IPS-NIHi11 (cell line): ENCODE measurements around the gene FADS1.

ENCODE experiments used
- DNase-seq: peaks from one replicate; pipeline ENCODE4 v3.0.0; 2012; ENCODE audit warnings: mixed read lengths, low spot score

FADS1 gene

GRCh38 chr11:61826930-61827570 lies 10.2 kb upstream of the FADS1 start:
- peak; percentile 30 for DNase-seq

DNA sequence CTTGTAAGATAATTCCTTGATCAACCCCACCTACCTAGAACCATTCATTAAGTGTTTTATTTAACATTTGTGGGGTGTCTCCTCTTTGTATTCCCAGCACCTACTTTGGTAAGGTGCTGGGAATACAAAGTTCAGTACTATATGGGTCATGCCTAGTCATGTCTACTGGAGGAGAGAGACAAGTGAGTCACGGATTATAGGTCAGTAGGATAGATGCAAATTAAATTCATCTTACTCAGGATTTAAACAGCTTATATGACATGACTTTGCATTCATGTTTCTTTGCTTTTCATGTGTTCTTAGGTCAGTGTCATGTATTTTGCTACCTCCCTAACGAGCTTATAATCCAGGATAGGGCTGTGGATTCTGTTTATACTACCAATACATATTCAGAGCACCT lies 3.4 kb upstream of the FADS1 start:
- no peak for DNase-seq

DNA sequence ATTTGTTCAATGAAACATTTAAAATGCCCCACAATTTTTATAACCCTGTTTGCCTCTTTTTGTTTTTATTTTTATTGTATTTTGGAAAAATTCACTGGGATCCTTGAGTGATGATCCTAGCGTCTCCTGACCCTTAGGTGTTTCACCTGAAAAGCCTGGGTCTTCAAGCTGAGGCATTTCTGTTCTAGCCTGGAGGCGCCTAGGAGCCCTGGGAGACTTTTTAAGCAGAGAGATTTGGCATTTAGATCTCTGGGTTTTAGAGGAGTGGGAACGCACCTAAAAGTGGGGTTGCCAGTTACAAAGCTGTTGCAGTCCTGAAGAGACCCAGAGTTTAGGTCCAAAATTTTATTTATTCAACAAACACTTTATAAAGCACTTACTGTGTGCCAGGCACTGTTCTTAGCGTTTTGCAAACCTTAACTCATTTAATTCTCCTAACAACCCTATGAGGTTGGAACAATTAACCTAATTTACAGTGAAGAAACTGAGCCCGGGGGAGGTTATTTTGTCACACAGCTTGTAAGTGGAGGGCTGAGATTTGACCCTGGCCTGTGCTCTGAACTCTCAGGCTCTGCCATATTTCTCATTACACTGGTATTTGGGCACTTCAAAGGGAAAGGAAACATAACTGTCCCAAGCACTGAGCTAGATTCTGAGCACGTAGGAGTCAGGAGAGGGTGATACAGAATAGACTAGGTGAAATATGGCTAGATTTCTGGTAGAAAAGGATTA lies 834 bp upstream of the FADS1 start:
- DNase-seq = no peak

- peak; percentile 68 for DNase-seq
Observed at GRCh38 chr11:61815790-61816735, 740 bp downstream of the FADS1 start.

DNA sequence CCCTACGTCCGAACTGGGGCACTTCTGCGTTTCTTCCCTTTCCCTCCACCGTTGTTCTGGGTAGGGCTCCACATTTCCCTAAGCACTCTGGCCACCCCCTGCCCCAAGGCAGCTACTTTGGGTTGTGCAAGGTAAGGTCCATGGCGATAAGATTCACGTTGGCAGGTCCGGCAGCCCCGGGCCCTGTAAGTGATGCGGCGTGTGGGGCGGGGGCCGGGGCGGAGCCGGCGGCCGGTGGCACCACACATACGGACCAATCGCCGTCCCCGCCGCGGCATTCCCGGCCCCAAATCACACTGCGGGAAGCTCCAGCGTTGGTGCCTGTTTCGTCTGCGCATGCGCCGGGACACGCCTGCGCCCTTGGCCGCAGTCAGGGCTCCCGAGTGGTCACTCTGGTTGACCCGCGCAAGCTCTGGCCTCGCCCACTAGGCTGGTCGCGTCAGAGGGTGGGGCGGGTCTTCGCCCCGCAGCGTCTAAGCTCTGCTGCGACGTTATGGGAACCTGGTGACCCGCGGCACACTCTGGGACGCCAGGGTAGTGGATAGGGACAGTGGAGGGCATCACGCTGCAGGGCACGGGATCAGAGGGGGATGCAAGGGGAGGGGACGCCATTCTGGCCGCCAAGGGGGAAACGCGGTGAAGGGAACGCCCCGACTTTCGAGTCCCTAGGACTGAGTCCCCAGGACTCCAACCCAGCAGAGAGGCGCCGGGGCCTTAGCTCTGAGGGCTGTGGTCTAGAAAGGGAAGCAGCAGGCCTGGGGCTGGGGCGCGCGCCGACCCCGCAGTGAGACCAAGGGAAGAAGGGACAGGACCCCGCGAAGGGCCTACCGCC lies 1.6 kb downstream of the FADS1 start:
- peak; percentile 97 for DNase-seq

DNA sequence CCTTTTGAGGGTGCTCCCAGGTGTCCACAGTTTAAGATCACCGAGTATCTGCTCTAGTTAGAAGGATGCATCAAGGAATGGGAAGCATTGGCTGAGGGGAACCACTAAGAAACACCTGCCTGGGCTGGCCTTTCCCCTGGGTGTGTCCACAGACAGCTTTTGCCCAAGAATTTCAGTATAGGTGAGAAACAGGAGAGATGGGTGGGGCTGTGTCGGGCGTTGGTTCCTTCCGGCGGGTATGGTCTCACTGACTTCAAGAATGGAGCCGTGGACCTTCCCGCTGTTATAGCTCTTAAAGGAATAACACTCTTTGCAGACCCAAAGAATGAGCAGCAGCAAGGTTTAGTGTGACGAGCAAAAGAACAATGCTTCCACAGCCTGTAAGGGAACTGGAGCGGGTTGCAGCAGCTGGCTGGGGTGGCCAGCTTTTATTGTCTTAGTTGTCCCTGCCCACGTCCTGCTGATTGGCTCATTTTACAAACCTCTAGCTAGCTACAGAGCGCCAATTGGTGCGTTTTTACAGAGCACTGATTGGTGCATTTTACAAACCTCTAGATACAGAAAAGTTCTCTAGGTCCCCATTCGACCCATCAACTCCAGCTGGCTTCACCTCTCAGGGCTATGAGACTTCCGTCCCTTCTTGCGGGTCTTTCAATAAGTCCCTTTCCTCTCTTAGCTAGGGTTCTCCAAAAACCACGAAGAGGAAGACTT lies 2.4 kb downstream of the FADS1 start:
- DNase-seq = no peak

DNA sequence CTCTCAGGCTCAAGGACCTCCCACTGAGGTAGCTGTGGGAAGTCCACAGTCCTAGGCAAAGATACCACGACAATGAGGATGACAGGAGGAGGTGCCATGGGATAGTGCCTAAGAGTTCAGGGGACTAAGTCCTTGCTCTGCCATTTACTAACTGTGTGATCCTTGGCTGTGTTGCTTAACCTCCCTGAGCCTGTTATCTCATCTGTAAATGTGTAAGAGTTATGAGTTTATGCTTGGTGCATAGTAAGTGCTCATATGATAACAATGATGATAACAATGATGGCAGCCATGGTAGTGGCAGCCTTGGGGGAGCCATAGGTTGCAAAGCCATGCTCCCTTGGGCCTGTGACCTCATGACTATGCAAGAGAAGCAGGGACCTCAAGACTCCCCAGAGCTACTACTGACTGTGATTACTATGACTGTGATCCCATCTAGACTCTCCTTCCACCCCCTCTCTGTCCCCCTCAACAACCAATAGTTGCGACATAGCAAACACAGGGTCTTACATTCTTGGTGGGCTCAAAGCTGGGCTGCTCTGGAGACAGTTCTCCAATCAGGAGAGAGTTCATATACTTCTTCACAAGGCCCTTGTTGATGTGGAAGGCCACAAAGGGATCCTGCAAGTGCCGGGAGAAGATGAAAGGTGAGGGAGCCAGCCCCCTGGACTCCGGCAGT lies 3.9 kb downstream of the FADS1 start:
- DNase-seq = no peak

DNA sequence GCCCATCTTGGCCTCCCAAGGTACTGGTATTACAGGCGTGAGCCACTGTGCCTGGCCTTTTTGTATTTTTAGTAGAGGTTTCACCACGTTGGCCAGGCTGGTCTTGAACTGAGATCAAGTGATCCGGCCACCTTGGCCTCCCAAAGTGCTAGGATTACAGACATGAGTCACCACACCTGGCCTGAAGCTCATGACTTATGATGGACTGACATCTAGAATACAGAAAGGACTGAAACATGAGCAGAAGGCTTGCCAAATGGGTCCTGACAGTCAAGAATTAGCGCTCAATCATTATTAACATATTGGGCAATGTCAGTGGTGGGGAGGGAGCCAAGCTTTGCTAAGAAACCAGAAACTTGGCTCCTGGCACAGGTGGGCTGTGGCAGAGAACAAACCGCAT lies 5.0 kb downstream of the FADS1 start:
- no peak for DNase-seq

DNA sequence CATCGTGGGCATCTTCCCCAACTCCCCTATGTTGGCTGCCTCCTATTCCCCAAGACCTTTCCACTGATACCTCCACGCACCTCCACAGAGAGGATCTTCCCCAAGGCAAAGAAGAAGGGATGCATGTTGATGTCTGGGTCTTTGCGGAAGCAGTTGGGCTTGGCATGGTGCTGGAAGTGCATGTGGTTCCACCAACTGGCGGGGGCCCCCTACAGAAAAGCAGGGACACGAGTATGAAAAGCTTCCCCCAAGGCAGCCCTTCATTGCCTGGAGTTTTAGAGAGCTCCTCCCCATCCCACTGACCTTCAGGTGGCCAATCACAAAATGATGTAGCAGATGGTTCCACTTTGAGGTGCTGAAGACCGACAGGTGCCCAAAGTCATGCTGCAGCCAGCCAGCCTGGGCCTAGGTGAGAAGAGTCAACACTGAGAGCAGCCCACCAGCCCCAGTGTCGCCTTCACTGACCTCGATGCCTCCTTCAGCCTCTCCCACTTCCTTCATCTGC lies 6.1 kb downstream of the FADS1 start:
- DNase-seq = no peak

- DNase-seq = no peak
Observed at GRCh38 chr11:61806785-61807184, 10.0 kb downstream of the FADS1 start.

DNA sequence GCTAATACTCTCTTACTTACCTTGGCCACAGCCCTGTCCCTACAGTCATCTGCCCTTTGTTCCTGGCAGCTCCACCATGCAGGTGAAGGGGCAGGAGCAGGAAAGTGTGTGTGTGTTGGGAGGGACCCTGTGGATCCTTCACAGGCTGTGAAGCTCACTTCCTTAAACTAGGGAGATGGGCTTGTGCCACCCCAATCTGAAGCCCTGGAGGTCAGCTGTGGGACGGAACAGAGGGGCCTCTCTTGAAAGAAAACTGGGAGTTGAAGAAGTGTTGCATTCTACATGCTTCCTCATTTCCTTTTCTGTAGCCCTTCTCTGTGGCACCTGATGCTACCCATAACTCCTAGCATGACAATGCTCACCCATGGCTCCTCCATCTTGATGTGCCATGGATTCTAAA lies 11.7 kb downstream of the FADS1 start:
- no peak for DNase-seq

DNA sequence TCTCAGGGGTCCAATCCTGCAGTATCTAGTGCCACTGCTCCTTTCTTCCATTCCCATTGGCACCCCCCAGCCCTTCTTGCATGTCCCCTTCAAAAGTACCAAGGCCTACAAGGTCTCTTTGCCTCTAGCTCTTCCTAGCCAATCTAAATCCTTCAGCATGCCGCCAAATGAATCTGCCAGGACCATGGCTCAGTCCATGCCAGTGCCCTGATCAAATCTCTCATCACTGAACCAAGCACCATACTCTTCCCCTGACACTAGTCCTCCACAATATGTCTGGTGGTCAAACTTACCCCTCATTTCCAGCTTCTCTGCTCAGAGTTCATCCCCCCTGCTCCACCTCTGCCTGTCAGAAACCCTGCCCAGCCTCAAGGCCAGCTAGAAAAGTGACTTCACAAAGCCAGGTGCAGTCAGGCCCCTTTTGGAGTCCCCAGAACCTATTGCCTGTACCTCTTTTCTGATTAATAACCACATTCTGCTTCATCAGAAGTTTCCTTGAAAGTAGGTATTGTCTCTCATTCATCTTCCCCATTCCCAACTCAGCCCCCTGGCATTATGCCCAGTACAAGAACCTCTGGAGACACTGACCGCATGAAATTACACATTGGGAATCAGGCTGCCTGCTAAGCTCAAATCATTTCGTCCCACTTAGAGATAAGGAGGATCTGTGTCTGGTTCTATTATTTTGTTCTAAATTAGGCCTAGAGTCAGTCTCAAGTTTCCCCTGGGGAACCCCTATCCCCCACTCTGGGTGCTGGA lies 12.7 kb downstream of the FADS1 start:
- no peak for DNase-seq

GRCh38 chr11:61802605-61803004 lies 14.2 kb downstream of the FADS1 start:
- no peak for DNase-seq

DNA sequence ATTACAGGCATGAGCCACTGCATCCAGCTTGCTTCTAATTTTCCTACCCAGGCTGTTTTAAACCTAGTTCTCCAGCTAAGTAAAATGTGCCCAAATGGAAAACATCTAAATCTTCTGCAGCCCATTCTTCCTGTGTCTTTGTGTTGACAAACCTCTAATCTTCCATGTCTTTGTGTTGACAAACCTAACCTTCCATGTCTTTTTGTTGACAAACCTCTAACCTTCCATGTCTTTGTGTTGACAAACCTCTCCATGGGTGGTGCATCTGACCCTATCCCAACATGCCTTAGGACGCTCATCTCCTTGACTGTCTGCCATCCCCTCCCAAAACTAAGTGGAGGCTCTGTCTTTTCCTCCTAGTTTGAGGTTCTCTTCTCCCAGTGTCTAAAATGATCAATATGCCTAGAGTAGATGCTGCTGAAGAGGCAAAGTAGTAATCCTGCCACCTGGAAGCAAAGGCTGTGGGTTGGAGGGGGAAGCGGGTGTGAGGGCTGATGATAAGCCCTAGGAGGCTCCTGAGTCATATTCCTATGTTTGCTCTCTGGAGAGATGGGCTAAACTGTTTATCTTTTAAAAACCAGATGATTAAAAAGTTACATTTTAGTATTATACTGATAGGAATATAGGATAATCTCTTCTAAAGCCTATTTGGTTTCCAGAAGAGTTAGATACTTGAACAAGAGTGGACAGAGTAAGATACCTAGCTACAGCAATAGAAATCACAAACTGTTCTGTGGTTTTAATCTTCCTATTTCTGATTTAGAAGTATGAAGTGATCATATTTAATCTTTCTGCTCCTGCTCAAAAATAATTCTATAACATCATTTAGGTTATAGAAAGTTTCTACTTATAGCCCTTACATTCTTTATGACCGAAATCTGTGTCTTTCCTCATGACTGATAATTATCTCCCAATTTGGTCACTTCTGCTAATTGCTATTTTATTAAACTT lies 16.2 kb downstream of the FADS1 start:
- no peak for DNase-seq

- no peak for DNase-seq
Observed at GRCh38 chr11:61799665-61800284, 17.0 kb downstream of the FADS1 start.

DNA sequence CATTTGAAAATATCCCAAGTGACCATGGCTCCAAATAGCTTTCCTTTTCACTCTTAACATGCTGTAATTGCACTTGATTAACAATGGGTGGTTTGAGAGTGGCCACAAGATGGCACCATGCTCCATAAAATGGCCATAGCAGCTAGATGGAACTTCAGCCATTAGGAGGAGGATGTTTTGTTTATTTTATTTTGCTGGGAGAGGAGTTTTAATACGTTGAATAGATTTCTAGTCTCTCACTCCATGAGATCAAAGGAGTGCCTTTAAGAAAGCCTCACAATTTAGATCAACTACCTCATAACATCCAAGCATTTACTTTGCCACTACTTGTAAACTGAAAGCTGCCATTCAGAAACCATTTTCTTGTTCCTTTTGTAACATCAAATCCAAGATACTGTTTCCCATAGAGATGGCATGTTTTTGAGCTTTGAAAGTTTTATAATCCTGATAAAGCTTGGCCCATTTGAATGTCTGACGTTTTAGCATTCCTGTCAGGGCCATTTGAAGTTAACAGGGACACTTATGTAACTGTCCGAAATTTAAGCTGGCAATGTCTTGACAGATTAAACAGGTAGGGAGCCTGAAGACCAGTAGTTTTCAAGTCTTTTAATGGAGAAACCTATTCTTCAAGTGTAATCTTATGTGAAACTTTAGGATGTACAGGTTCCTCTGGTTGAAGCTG lies 19.4 kb downstream of the FADS1 start:
- peak; percentile 62 for DNase-seq

GRCh38 chr11:61795876-61796526 lies 20.8 kb downstream of the FADS1 start:
- DNase-seq = no peak
